GM19372 (cell line): ENCODE data around the gene PITPNM3.

Experiments used
- ATAC-seq: cut with Tn5 transposase; IDR thresholded peaks from one replicate; pipeline ENCODE4 v1.9.1; 2021; ENCODE audit warnings: mild to moderate bottlenecking, low read depth, moderate library complexity; ENCODE audit not compliant: unreplicated experiment

PITPNM3 gene

DNA sequence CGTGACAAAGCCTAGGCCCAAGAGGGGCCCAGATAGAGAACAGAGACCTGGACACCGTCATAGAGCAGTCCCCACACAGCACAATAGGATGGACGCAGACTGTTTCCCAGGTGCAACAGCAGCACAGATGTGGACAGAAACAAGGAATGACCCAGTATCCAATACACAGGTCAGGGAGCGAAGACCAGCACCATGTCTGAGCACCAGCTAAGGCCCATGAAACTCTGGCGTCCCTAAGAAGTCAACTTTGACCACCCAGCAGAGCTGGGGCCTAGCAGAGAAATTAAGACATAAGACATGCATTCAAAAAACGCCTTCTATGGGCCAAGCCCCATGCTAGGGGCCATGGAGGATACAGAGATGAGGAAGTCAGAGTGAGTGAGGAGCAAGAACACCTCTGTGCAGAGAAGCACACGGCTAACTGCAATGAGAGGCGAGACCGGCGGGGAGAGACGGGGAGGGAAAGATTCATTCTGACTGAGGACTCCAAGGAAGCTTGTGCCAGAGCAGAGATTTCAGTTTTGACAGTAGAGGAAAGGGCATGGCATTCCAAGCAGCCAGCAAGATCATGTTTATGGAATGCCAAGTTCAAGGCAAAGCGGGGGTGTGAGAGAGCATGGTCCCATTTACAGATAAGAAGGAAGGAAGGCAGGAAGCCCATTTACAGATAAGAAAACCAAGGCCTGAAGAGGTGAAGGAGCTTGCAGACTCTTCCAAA lies 50.8 kb downstream of the PITPNM3 start:
- no peak for ATAC-seq

DNA sequence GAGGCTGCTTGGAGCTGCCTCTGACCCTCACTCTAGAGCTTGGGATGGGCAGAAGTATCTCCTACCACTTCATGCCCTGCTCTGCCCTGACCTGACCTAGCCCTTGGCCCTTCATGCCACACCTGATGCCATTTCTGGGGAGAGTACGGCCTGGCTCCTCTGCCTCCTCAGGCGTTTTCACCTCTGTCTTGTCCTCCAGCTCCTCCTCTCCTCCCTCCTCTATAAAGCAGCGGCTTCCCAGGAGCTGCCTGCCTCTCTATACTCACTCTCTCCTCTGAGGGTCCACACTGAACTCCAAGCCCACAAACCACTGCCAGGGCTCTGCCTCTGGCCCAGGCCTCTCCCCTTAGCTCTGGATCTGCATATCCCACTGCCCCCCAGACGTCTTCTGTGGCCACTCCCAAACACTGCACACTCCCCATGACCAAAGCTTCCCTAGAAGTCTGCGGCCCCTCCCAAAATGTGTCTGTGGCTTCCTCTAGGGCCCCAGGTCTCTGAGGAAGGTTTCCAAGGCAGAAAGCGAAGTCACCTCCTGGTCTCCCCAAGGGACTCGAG lies 52.6 kb downstream of the PITPNM3 start:
- ATAC-seq = no peak

DNA sequence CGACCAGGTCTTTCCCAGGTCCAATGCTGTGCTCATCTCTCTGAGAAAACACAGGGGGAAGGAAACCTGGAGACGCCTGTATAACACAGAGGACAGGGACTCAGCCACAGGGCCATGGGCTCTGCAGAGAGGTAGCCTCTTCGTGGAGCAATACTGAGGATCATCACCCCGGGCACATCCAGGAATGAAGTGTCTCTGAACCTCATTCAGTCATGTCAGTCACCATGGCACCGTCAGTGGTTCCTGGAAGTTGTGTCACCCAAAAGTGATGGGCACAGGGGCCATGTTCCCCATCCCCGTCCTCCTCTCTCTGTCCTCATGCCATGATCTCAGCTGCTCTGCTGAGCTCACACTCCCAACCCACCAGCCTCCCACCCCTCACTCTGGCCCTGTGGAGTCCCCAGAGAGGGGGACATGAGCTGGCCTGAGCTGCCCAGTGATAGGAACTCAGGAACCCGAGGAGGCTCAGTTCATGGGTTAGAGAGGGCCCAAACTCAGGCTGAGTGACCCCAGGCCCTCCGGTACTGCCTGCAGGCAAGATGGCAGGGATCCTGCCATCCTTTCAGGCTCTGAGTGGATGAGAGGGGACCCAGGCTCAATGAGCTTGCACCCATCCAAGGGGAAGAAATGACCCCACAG lies 53.4 kb downstream of the PITPNM3 start:
- no peak for ATAC-seq

DNA sequence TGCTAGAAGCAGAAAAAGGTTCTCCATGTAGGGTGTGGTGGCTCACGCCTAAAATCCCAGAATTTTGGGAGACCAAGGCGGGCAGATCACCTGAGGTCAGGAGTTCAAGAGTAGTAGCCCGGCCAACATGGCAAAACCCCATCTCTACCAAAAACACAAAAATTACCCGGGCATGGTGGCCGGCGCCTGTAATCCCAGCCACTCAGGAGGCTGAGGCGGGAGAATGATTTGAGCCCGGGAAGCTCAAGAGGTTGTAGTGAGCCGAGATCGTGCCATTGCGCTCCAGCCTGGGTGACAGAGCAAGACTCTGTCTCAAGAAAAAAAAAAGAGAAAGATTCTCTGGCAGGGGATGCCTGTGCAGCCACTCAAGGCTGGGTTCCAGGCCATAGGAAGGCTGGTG lies 54.2 kb downstream of the PITPNM3 start:
- no peak for ATAC-seq

DNA sequence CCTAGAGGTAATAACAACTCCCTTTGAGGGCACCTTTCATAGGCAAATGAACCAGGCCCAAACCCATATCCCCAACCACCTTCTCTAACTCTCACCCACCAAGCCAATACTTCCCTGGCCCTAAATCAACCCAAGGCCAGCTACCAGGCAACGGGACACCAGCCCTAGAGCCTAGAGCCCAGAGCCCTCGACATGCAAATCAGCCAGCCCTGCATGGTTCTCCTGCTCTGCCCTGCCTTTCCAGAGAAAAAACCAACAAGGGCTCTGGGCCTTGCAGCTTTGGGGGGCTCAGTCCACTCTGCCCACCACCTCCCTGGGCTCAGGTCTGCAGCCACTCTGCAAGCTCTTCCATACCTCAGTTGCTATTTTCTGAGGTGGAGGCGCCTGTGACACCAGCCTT lies 55.0 kb downstream of the PITPNM3 start:
- no peak for ATAC-seq

DNA sequence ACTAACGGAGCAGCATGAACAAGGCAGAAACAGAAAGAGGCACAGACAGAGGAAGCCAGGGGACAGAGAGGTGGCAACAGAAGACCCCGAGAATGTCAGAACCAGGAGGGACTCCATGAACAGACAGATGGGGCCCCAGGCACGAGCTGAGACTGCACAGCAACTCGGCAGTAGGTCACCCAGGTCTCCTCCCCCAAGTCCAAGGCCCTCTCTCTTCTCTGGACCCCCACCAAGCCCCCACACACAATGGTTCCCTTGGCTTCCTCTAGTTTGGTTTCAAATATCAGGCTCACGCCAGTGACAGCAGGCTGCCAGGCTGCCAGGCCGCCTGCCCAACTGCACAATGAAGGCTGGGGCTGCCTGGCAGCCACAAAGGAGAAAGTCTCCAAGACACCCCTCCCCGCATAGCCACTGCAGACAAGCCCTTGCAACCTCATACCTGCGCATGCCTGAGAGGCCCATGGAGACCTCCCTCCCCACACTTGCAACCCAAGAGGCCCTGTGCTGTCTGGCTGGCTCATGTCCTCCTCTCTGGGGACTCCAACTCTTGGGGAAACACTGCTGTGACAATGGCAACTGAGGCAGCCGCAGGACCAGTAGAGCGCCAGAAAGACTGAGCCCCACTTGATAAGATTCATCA lies 57.3 kb downstream of the PITPNM3 start:
- ATAC-seq = no peak

DNA sequence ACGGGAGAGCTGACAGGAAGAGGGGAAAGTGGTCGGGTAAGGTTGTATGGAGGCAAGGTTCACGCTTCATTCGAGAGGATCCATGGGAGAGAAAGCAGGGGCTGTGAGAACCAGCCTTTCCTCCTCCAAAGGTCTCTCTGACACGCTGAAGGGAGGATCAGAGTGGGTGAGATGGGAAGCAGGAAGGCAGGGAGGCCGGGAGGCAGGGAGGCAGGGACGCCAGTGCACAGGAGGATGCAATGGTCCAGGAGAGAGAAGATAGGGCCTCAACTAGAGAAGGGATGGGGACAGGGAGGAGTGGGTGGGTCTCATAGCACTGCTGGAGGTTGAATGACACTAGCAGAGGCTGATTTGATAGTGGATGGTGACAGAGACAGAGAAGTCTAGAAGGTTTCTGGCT lies 58.0 kb downstream of the PITPNM3 start:
- no peak for ATAC-seq

DNA sequence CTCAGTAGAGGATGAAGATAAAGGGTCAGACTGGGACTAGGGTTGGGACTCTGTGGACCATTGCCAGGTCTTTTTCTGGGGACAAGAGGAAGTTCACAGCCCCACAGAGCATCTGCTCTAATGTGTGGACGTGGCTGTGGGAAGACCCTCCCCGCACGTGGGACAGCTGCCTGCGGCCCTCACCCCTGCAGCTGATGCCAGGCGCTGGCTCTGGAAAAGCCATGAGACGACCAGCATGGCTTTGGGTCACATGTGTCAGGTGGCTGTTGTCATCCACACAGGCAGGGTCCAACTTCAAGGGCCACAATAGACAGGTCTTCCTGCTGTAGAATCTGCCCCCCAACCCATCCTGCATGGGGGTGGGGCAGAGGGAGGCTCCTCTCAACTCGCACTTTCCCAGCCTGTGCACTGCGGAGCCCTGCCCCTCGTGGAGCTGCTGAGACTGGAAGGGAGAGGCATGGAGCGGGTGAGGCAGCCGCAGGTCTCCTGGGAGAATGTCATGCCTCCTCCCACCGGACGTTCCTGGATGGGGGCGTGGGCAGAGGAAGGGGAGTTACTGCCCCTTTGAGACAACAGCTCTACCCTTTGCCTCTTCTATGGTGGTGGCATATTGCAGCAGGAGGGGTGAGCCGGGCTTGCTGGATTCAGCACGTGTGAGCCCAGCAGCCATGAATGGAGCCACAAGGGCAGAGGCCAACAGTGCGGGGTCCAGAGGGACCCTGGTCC lies 58.7 kb downstream of the PITPNM3 start:
- ATAC-seq = no peak

DNA sequence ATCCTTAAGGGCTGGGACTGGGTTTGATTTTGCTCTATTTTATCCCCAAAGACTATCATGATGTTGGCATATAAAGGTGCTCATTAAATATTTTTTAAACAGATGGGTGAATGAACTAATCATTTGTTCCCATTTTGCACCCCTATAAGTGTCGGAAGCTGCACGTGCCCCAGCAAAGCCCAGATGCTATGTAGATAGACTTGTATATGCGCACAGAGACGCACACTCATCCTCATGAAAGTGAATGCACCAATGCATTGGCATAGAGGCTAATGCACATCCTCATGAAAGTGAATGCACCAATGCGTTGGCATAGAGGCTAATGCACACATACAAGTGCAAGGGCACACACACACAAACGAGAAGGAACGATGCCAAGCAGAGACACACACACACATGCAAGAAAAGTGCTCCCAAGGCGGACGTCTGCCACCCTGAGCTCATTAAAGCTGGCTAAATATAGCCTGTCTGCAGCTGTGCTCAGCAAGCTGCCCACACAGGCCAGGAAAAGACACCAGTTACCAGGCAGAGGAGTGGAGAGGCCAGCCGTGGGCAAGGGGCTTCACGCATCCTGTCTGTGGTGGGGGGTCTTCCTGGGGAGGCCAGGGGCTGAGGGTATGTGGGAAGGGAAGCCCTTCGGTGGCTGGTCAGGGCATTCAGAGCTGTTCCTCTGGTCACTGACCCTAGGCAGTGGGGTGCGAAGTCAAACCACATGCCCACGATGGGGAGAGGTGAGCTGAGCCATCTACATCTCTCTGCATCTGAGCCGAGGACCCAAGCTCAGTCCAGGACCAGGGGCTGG lies 59.5 kb downstream of the PITPNM3 start:
- ATAC-seq = no peak

DNA sequence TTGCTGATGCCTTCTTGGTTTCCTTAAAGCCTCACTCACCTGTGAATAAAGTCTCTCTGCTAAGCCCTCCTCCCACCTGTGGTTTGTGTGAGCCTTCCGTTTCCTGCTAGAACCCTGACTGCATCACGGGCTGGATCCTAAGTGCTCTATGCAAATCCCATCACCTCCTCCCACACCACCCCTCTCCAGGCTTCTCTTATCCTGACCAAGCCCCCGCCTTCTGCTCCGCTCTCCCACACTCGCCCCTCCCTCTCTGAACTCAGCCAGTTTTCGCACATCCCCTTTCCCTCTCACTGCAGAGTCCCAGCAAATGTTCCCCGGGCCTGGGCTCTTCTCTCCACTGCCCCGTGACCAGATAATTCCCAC lies 60.3 kb downstream of the PITPNM3 start:
- no peak for ATAC-seq

DNA sequence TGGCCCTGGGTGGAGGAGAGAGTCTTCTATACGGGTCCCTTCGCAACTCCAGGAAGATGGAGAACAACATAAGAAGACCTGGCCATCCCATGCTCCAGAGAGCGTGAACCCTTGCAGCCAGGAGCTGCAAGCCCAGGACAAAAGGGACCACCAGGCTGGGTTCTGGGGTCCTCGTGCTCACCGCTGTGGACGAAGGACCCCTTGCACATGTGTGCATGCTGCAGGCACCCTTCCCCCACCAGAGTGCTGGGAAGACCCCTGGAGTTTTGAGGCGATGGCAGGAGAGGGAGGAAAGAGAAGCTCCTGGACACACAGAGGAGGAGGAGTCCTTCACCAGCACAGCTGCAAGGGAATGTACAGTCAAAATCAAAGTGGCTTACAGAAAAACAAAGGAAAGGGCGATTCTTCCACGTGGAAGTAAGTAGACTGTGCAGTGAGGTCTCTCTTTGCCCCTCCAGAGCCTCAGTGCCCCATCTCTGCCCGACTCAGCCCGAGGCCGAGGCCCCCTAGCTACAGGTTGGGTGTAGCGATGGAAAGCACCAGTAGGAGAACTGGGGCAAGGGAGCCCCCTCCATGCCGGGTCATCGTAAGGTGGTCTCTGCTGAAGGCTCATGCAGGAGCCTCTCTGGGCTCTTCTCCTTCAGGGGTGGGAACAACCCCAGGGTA lies 60.8 kb downstream of the PITPNM3 start:
- ATAC-seq = no peak

DNA sequence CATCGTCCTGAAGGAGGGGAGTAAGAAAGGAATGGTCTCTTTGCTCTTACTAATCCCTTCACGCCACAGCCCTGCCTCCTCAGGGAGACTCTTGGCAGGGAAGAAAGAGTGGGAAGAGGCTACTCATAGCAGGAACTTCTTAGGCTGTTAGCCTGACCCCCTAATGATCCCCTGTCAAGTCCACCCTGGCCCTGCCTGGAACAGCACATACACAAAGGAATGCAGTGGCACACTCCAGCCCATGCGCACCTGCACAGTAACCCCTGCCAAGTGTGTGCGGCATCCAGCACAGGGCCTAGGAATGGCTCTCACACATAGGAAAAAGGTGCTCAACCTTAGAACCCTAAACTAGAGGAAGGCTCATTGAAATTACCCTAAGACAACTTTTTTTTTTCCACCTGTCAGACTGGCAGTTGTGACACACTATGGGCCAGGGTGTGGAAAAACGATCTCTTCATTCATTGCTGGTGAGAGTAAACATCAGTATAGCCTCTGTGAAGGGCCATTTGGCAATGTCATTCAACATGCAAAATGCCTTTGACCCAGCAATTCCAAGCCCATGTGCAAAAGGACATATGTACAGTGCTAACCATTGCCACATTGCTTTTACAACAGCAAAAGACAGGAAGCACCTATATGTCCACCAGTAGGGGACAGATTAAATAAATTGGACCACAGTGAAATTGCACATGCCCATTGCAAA lies 62.0 kb downstream of the PITPNM3 start:
- ATAC-seq = no peak

DNA sequence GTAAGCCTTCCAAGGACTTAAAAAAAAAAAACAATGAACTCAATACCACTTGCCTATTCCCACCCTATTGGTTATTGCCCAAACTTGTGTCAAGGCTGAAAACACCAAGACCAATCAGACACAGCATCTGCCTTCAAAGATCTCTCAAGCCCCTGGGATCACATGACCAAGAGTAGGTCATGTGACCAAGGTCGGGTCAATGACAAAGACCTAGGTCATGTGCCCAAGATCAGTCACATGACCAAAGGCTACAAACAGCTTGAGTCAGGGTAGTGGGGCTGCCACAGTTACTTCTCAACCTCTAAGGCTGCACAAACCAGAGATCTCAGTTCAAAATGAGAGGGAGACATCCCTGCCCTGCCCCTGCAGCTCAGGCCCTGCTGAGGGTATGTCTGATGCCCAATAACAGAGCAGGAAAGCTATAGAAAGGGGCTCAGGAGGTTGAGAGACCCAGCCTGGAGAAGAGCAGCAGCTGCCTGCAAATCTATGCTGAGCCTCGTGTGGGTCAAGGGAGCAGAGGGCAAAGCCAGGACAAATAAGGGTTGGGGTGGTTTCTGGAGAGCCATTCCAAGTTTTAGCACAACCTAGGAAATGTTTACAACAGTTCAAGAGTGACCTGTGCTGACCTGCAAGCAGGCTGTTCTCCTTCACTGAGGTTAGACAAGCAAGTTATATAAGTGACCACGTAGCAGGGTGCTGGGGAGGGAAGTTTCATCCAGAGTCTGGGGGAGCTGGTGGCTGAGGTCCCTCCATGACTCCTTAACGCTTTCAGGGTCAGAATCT lies 63.3 kb downstream of the PITPNM3 start:
- no peak for ATAC-seq

DNA sequence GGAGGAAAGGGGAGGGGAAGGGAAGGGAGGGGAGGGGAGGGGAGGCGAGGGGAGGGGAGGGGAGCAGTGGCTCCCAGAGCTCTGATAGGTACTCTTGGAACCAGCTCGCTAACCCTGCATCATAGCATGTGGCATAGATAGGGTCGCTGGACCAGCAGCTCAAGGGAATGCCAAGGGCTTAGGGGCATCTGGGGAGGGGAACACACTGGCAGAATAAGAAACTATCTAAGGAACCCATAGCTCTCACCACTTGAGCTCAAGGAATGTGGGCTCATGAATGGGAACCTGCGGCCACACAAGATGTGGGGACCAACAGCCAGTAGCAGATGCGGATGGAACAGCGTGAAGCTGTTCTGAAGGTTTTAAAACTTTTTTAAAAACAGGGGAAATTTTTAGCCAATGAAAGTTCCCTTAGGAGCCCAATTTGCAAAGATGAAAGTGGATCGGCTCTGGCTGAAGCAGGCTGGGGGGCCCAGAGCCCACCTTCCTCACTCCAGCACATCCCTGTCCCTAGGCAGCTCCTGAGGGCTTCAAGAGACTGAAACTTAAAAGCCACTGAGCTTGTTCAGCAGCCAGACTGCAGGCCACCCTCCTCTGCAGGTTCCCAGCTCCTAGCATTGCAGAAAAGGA lies 65.2 kb downstream of the PITPNM3 start:
- no peak for ATAC-seq

DNA sequence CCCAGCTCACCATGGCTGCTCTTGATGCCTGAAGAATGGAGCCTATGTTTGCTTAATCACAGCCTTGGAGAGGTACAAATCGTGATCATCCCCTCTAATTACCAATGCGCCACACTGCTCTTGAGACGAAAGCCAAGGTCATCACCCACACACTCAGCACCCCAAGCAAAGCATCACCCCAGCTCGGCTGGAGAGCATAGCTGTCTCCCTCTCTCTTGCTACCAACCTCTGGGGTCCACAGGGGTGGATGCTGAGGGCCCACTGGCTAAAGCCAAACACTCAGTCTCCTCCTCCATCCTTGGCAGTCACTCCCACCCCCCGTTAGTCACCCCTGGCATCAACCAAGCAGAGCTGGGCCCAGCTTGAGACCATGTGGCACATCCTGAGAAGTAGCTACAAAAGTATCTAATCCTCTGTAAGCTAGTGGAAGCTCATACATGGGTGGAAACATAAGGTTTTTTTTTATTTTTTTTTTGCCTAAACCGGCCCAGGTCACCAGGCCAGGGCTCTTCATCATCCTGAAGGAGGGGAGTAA lies 67.3 kb downstream of the PITPNM3 start:
- no peak for ATAC-seq

DNA sequence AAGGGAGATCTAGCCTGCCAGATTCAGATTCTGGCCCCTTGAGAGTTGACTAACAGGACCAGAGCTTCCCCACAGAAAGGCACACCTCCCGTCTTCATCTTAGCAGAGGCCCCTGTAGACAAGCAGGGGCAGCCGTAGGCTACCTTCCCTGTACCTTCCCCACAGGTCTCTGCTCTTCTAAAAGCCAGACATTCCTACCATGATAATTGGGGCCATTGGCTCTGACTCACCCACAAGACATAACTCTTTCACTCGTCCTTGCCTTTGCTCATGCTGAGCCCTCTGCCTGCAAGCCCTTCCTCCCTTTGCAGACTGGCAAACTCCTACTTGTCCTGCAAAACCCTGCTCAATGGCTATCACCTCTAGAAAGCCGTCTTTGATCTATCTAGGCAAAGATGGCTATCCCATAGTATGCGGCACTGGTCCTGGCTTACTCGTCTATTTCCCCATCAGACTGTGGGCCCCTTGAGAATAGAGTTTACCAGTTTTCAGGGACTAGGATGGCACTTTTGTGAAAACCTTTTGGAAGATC lies 68.3 kb downstream of the PITPNM3 start:
- no peak for ATAC-seq

DNA sequence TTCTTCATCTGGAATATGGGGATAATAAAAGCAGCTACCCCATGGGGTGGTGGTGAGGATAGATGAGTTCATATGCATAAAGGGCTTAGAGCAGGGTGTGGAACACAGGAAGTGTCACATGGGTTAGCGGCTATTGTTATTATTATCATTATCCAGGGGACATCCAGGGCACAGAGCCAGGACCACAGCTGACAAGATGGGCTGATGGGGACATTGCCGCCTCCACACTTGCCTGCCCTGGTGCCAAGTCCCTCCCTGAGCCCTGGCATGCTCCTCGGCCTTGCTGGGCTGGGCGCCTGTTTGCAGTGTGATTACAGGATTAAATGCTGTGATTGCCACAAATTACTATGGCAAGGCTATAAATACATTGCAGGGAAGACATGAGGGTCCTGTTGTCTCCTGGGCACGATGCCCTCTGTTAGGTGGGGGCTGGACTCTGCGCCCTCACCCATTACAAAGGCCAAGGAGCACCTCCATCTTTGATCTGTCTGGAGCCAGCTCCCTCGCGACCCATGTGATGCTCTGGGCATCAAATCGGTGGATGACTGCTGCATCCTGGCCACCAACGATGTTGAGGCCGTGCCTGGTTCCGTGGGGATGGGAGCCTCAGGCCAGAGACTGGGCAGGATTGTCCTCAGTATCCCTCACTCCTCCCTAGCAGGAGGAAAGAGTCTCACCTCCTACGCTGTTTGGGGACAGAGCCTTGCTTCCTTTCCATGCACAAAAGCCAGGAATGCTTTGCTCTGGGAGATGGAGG lies 68.9 kb downstream of the PITPNM3 start:
- no peak for ATAC-seq
